IPS-20b (cell line): Measurements from ENCODE around the gene PGLYRP2.
"Not testable (repeated sequence)": the region's sequence is repeated elsewhere in the genome, so short reads cannot be mapped to it uniquely, and the experiment has no call there.

Source experiments
- H3K27ac ChIP-seq: one replicate; pipeline ENCODE4 v1.5.1; 2013; ENCODE audit warnings: low read length
- H3K27me3 ChIP-seq: 2 replicates; pipeline ENCODE4 v1.6.1; 2013; ENCODE audit warnings: mild to moderate bottlenecking, low read length, inconsistent platforms; ENCODE audit not compliant: insufficient read depth
- H3K36me3 ChIP-seq: 2 replicates; pipeline ENCODE4 v1.6.1; 2013; ENCODE audit warnings: low read depth, mild to moderate bottlenecking, inconsistent platforms, low read length, moderate library complexity; ENCODE audit not compliant: insufficient read depth
- H3K4me1 ChIP-seq: 2 replicates; pipeline ENCODE4 v1.6.1; 2013; ENCODE audit warnings: mild to moderate bottlenecking, control low read depth, inconsistent platforms, low read length, moderate library complexity; ENCODE audit not compliant: insufficient read depth
- H3K4me3 ChIP-seq: 2 replicates; pipeline ENCODE4 v1.5.1; 2013; ENCODE audit warnings: mild to moderate bottlenecking, low read length, inconsistent platforms
- H3K9ac ChIP-seq: 2 replicates; pipeline ENCODE4 v1.6.1; 2013; ENCODE audit warnings: low read depth, mild to moderate bottlenecking, inconsistent platforms, low read length, moderate library complexity
- H3K9me3 ChIP-seq: 2 replicates; pipeline ENCODE4 v1.6.1; 2013; ENCODE audit warnings: mild to moderate bottlenecking, low read depth, low read length, inconsistent platforms; ENCODE audit not compliant: insufficient read depth

PGLYRP2 gene

DNA sequence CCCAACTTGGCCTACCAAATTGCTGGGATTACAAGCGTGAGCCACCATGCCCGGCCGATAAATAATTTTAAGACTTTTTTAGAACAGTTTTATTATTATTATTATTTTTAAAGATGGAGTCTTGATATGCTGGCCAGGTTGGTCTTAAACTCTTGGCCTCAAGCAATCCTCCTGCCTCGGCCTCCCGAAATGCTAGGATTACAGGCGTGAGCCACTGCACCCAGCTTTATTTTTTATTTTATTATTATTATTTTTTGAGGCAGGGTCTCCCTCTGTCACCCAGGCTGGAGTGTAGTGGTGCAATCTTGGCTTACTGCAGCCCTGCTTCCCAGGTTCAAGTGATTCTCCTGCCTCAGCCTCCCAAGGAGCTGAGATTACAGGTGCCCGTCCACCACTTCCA, 1.7 kb upstream of the PGLYRP2 start:
- peaks cover 51% of the 10 kb centered on the region for H3K9me3 ChIP-seq
- not testable (repeated sequence) for H3K36me3 ChIP-seq, H3K27me3 ChIP-seq, H3K4me1 ChIP-seq, H3K4me3 ChIP-seq, H3K27ac ChIP-seq, H3K9ac ChIP-seq

DNA sequence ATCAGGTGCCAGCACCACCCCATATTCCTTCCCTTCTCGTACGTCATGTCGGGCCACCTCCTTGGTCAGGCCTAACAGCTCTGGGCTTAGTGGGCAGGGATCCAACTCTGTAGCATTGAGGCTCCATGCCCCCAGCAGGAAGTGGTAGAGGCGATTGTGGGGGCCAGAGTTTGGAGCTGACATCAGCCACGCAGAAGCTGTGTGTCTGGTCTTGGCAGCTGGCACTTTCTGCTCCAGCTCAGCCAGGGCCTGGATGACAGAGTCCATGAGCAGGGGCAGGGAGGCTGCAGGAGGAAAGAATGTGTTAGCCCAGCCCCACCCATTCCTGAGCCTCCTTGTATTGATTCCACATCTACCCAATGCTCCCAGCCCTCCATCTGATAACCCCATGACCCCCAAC, 3.0 kb downstream of the PGLYRP2 start:
- Histone ChIP-seq H3K36me3 (no peaks in the 10 kb centered on the region), H3K27me3 (no peaks in the 10 kb centered on the region), H3K9ac (no peak overlapping the region), H3K27ac (no peak overlapping the region), H3K4me3 (no peak overlapping the region), H3K9me3 (peaks cover 47% of the 10 kb centered on the region), H3K4me1 (no peaks in the 10 kb centered on the region)

DNA sequence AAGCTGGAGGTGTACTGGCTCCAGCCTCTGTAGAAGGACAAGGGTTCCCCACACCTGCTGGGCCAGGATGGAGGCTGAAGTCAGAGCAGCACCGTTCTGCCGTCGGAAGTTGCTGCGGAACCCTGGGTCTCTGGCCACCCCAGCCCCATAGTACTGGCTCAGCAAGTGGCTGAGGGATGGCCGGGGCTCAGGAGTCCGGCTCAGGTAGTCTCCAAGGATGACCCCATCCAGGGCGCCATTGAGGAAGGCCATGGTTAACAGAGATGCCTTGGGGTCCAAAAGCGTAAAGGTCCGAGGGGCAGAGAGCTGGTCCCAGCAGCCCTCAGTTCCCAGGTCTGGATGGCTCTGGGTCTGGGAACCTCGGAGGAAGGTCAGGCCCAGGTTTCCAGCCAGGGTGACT, 3.7 kb downstream of the PGLYRP2 start:
- Histone ChIP-seq H3K27ac (no peak overlapping the region), H3K9ac (no peak overlapping the region), H3K4me1 (no peaks in the 10 kb centered on the region), H3K27me3 (peaks cover 3% of the 10 kb centered on the region; the same call in 1 of the 2 replicates), H3K4me3 (no peak overlapping the region), H3K36me3 (no peaks in the 10 kb centered on the region), H3K9me3 (peaks cover 47% of the 10 kb centered on the region)

DNA sequence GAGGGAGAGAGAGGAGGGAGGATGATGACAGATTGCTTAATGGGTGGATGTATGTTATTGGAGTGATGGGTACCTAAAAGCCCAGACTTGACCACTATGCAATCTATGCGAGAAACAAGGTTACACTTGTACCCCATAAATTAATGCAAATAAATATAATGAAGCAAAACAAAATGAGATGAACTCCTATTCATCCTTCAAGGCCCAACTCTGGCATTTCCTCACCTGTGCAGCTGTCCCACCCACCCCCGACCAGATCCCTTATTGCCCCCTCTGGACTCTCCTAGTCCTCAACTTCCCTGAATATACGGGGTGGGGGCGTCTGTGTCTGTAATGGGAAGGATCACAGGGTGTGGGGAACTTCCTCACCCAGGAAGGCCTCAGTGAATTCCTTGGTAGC, 4.1 kb downstream of the PGLYRP2 start:
- Histone ChIP-seq H3K9me3 (peaks cover 42% of the 10 kb centered on the region), H3K36me3 (no peaks in the 10 kb centered on the region), H3K4me3 (no peak overlapping the region), H3K27ac (no peak overlapping the region), H3K27me3 (peaks cover 7% of the 10 kb centered on the region), H3K9ac (no peak overlapping the region), H3K4me1 (no peaks in the 10 kb centered on the region)

DNA sequence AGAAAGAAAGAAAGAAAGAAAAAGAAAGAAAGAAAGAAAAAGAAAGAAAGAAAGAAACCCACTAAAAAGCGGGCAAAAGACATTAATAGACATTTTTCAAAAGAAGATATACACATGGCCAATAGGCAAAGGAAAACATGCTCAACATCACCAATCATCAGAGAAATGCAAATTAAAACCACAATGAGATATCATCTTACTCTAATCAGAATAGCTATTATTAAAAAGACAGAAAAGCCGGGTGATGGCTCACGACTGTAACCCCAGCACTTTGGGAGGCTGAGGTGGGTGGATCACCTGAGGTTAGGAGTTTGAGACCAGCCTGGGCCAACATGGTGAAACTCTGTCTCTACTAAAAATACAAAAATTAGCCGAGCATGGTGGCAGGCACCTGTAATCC, 5.5 kb downstream of the PGLYRP2 start:
- not testable (repeated sequence) for H3K9ac ChIP-seq, H3K4me3 ChIP-seq, H3K27ac ChIP-seq, H3K36me3 ChIP-seq, H3K4me1 ChIP-seq
- Histone ChIP-seq H3K9me3 (peaks cover 33% of the 10 kb centered on the region), H3K27me3 (peaks cover 21% of the 10 kb centered on the region)

DNA sequence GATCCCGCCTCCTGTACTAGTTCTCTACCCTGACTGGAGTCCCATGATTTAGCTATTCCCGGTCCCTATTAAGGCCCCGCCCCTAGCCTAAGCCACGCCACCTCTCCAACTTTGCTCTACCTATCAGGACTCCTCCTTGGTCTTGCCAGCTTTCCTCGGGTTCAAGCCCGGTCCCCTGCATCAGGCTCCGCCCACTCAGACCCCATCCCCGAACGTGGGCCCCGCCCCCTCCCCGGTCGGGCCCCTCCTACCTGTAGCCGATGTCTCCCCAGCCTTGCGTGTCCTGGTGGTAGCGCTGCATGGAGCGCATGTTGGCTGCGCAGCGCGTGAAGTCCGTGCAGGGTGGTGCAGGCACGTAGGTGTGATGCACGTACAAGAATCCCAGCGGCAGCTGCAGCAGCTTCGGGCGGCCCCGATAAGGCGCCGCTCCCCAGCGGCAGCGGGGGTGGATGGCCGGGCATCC, 7.6 kb downstream of the PGLYRP2 start:
- Histone ChIP-seq H3K9me3 (peaks cover 23% of the 10 kb centered on the region), H3K9ac (no peak overlapping the region)

DNA sequence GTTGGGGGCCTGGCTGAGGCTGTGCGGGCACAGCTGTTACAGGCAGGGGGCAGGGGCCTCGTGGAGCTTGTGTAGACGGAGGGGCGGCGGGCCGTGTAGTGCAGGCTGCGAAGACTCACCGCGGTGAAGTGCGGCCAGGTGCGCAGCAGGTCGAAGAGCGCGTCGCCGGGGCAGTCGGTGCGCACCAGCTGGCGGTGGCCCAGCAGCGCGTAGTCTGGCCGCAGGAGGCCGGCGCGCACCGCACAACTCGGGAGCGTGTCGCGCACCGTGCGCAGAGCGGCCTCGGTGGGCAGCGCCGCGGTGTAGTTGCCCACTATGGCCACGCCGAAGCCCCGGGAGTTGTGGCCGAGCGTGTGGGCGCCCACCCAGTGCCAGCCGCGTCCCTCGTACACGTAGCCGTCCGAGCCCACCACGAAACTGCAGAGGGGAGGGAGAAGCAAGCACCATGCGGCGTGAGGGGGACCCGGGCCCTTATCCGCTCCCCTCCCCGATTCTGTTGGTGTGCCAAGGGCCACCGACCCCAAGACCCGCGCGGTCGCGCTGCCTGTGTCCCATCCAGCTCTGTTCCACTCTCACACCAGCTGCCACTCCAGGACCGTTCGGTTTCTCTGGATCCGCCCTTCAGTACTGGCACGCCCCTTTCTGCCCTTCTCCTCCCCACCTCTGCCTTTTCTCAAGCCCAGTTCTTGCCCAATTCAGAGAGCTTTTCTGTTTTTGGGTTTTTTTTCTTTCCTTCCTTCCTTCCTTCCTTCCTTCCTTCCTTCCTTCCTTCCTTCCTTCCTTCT, 9.6 kb downstream of the PGLYRP2 start:
- H3K27ac ChIP-seq: no peak overlapping the region
- peaks cover 5% of the 10 kb centered on the region; the same call in 1 of the 2 replicates for H3K9me3 ChIP-seq
- peak overlapping the region; percentile 59 for H3K4me3 ChIP-seq
- H3K27me3 ChIP-seq: peaks cover 50% of the 10 kb centered on the region
- H3K36me3 ChIP-seq: no peaks in the 10 kb centered on the region
- no peaks in the 10 kb centered on the region for H3K4me1 ChIP-seq
- no peak overlapping the region for H3K9ac ChIP-seq

More for the DNA sequence above, 7.6 kb downstream of the PGLYRP2 start:
- no peak overlapping the region for H3K4me3 ChIP-seq
- H3K27ac ChIP-seq: no peak overlapping the region
- peaks cover 42% of the 10 kb centered on the region for H3K27me3 ChIP-seq
- no peaks in the 10 kb centered on the region for H3K4me1 ChIP-seq
- H3K36me3 ChIP-seq: no peaks in the 10 kb centered on the region

DNA sequence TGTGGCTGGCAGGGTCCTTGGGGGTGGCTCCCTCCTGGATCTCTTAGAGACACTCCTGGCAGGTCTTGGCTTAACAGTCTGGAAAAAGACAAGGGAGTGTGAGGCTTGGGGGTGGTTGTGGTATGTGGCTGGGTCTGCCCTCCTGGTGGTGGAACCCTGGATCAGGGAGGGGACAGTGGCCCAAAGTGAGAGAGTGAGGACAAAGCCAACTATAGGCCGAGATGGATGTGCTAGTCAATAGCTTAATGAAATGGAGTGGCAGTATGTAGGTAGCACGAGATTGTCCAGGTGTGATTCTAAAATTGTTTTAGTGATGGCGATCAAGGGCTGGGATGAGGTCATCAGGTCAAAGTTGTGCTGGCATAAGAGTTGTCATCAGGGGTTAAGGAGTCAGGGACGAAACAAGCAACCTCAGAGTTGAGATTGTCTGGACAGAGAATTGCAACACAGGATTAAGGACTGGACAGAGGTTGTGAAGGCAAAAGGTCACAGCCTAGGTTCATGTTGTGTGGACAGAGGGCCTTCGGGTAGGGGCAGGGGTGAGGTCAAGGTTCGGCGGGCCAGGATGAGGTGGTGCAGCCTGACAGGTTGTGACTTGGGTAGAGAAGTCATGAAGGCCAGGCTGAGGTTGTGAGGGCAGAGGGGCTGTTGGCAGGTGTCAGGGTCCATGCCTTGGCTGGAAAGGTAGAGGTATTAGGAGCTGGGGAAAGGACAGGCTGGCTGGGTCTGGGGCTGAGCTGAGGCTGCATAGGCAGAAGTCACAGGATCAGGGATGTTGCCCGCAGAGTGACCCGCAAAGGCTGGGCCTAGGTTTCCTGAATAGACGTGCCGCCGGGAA, 10.4 kb downstream of the PGLYRP2 start:
- no peaks in the 10 kb centered on the region for H3K4me1 ChIP-seq
- peaks cover 5% of the 10 kb centered on the region; the same call in 1 of the 2 replicates for H3K9me3 ChIP-seq
- H3K27me3 ChIP-seq: peaks cover 54% of the 10 kb centered on the region
- no peak overlapping the region for H3K27ac ChIP-seq
- H3K9ac ChIP-seq: no peak overlapping the region
- H3K36me3 ChIP-seq: no peaks in the 10 kb centered on the region
- H3K4me3 ChIP-seq: no peak overlapping the region

DNA sequence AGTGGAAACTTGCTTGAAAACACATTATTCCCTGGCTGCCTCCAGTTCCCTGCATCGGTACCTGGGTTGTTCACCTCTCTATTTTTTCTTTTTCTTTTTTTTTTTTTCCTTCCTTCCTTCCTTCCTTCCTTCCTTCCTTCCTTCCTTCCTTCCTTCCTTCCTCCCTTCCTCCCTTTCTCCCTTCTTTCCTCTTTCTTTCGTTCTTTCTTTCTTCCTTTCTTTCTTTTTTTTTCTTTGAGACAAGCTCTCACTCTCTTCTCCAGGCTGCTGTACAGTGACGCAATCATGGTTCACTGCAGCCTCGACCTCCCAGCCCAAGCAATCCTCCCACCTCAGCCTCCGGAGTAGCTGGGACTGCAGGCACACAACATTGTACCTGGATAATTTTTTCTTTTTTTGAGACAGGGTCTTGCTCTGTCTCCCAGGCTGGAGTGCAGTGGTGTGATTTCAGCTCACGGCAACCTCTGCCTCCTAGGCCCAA, 11.5 kb downstream of the PGLYRP2 start:
- Histone ChIP-seq H3K36me3 (no peaks in the 10 kb centered on the region), H3K9me3 (peaks cover 1% of the 10 kb centered on the region; the same call in 1 of the 2 replicates), H3K4me3 (no peak overlapping the region), H3K9ac (no peak overlapping the region), H3K27me3 (peaks cover 61% of the 10 kb centered on the region), H3K27ac (no peak overlapping the region), H3K4me1 (no peaks in the 10 kb centered on the region)

DNA sequence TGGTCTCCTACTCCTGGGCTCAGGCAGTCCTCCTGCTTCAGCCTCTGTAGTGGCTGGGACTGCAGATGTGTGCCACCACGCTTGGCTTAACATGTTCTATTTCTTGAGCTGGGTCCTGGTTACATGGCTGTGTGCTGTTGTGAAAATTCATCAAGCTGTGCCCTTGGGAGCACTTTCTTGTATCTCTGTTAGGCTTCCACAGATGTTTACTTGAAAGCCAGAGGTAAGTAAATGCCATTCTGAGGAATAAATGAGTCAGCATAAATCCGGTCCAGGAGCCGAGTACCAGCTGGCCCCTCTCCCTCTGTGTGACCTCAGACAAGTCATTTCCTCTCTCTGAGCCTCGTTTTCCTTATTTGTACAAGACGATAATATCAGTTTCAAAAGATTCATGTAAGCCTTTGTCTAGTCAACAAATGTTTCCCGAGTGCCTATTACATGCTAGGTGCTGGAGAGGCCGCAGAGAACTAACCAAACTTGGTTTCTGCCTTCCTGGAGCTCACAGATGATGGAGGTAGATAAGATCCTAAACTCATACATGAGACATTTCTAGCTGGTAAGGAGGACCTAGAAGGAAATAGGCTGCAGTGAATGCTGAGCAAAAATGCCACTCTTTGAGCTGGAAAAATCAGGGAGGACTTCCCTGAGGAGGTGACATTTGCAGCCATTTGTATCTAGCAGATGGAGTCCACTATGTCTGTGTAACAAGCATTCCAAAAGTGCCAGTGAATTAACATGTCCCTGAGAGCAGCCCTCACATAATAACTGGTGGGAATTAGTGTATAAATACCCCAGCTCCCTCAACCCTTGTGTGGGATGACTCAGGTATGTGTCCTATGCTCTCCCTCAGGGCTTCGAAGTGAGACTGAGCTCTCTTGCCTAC, 12.2 kb downstream of the PGLYRP2 start:
- no peaks in the 10 kb centered on the region for H3K36me3 ChIP-seq
- H3K4me3 ChIP-seq: no peak overlapping the region
- no peaks in the 10 kb centered on the region for H3K4me1 ChIP-seq
- H3K27me3 ChIP-seq: peaks cover 61% of the 10 kb centered on the region
- no peak overlapping the region for H3K27ac ChIP-seq
- no peak overlapping the region for H3K9ac ChIP-seq
- no peaks in the 10 kb centered on the region; the same call in 1 of the 2 replicates for H3K9me3 ChIP-seq
